GM19455 (cell line): ENCODE data around the gene UGT1A4.
"Not testable (repeated sequence)": the region's sequence is repeated elsewhere in the genome, so short reads cannot be mapped to it uniquely, and the experiment has no call there.

Experiments used
- ATAC-seq: cut with Tn5 transposase; IDR thresholded peaks from one replicate; pipeline ENCODE4 v1.9.1; 2021; ENCODE audit not compliant: unreplicated experiment

Gene UGT1A4

GRCh38 chr2:233746475-233747282 lies 28.1 kb downstream of the UGT1A4 start:
- no peak for ATAC-seq

- ATAC-seq, result no peak
Observed at GRCh38 chr2:233747283-233747544, 28.7 kb downstream of the UGT1A4 start.

GRCh38 chr2:233750689-233751088 lies 32.2 kb downstream of the UGT1A4 start:
- not testable (repeated sequence) for ATAC-seq

- not testable (repeated sequence) for ATAC-seq
Observed at GRCh38 chr2:233751212-233752009, 32.9 kb downstream of the UGT1A4 start.

- ATAC-seq, result no peak
Observed at GRCh38 chr2:233754872-233755611, 36.5 kb downstream of the UGT1A4 start.

DNA sequence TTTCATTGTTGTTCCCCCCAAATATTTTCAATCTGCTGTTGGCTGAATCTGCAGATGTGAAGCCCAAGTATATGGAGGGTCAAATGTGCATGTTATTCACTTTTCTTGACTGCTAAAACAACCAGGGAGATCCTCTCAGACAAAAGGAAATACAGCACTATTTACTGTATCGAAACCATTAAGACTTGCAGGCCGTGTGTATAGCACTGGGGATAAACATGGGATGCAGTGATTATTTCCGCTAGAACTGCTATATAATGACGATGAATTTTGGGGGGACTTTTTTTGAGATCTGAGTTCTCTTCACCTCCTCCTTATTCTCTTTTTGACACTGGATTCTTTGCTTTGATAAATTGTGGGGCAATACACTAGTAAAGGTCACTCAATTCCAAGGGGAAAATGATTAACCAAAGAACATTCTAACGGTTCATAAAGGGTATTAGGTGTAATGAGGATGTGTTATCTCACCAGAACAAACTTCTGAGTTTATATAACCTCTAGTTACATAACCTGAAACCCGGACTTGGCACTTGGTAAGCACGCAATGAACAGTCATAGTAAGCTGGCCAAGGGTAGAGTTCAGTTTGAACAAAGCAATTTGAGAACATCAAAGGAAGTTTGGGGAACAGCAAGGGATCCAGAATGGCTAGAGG lies 38.0 kb downstream of the UGT1A4 start:
- ATAC-seq, result no peak

- no peak for ATAC-seq
Observed at GRCh38 chr2:233758141-233758540, 39.6 kb downstream of the UGT1A4 start.

DNA sequence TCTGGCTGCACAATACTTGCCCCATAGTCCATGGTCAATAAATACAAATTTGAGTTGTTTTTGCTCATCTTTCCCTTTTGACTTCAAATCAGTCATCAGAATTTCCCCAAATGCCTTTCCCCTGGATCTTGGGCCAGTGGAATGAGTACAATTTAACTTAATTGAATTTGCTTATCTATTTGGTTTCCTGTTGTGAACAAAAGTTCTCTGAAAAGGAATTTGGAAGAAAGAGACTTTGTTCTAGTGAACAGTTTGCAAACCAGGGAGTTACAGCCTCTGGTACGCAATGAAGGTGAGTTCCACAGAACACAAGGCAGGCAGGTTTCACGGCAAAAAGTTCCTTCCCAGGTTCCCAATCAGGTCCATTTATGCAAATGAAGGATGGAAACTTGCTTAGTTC lies 40.3 kb downstream of the UGT1A4 start:
- no peak for ATAC-seq

- no peak for ATAC-seq
Observed at GRCh38 chr2:233760043-233760442, 41.5 kb downstream of the UGT1A4 start, which contains the start of gene UGT1A1. UGT1A1 (plus strand) TSS chr2:233760270; CDS start chr2:233760288, 18 bp downstream.

- no peak for ATAC-seq
Observed at GRCh38 chr2:233761040-233761769, 42.7 kb downstream of the UGT1A4 start.

- ATAC-seq, result no peak
Observed at GRCh38 chr2:233764264-233764663, 45.7 kb downstream of the UGT1A4 start.

- no peak for ATAC-seq
Observed at GRCh38 chr2:233764761-233765160, 46.2 kb downstream of the UGT1A4 start.

DNA sequence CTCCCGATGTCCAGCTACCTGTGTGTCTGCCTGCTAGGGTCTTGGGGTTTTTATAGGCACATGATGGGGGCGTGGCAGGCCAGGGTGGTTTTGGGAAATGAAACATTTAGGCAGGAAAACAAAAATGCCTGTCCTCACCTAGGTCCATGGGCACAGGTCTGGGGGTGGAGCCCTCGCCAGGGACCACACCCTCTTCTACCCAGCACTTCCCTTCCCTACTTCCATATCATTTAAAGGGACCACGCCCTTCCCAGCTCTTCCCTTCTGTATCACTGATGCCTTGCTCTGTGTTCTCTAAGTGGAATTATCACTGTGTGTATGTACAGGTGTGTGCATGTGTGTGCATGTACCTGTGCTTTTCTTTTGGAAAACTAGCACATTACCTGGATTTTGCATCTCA lies 47.9 kb downstream of the UGT1A4 start:
- no peak for ATAC-seq

DNA sequence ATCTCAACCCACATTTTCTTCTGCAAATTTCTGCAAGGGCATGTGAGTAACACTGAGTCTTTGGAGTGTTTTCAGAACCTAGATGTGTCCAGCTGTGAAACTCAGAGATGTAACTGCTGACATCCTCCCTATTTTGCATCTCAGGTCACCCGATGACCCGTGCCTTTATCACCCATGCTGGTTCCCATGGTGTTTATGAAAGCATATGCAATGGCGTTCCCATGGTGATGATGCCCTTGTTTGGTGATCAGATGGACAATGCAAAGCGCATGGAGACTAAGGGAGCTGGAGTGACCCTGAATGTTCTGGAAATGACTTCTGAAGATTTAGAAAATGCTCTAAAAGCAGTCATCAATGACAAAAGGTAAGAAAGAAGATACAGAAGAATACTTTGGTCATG lies 49.5 kb downstream of the UGT1A4 start:
- ATAC-seq, result no peak

DNA sequence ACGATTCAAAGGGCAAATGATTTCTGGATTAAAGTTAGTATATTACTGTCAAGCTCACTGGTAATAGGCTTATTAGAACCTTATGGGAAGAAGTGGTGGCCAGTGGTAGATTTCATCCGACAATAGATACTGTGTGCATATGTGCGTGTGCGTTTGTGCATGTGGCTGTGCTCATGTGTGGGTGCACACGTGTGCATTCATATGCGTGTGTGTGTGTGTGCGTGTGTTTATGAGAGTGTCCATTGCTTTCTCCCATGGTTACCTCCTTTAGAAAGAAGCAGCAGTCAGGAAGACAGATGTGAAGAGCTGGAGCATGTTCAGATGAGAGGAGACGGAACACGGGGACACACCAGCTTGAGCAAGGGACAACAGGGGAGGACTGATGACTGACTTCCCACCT lies 50.7 kb downstream of the UGT1A4 start:
- ATAC-seq, result no peak

- ATAC-seq, result no peak
Observed at GRCh38 chr2:233772153-233772552, 53.6 kb downstream of the UGT1A4 start.

- ATAC-seq, result no peak
Observed at GRCh38 chr2:233772583-233772982, 54.0 kb downstream of the UGT1A4 start.

GRCh38 chr2:233773854-233774253 lies 55.3 kb downstream of the UGT1A4 start:
- ATAC-seq, result no peak

DNA sequence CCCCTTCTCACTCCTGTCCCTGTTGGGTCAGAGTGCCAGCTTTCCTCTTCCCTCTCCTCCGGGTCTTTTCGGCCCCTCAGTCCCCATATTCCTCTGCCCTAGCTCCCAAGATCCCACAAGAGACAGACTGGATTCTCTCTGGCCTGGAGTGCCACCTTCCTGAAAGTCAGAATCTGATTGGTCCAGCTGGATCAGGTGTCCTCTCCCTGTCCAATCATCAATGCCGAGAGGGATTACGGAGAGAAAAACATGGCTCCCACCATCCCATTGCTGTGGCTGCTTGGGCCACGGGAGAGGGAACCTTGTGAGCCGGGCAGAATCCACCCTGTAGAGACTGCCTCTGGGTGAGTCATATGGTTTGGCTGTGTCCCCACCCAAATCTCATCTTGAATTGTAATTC lies 56.9 kb downstream of the UGT1A4 start:
- no peak for ATAC-seq

DNA sequence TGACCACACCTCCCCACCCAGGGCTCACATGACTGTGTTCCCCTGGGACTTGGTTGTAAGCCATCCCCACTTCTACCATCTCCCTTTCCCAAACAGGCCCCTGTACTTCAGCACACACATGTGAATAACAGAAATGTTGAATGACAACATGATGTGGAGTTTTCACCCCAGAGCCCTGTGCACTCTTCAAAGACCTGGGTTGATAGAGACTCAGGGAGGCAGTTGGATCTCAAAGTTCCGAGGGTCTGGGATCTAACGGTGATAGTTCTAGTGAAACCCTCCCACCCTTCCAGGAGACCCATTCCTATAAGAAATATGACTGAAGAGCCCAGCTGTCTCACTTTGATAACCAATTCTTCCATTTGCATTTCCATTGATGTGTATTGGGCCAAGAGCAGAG lies 59.5 kb downstream of the UGT1A4 start, which contains the start of gene MROH2A:
Gene MROH2A (plus strand): TSS at position 301 of the 400 bp plus-strand sequence. CDS start 1,029 bp downstream, outside the sequence.
- ATAC-seq, result no peak
